ENCODE results near the gene KIFC1. TPM values are rescaled to one million over a fixed set of nuclear protein-coding genes. Genes with fewer than 3 reads are reported as not detected.
A peak's percentile ranks its signal among the peaks of the same experiment; 100 is the strongest.

Gene KIFC1
- total RNA-seq, 4 donors from 2014 or later: 0.64 to 1.4 TPM; not detected in 2

GRCh38 chr6:33416386-33417127 lies 24.9 kb downstream of the KIFC1 start:
- in situ Hi-C loops (cut with MboI; ENCODE audit: low sequenced_read_pairs in 4 of 4) (loop anchor here in 1 of 4 donors (25.0 kb wide), 1 partner anchor 454 kb away; the partner anchor contains the start of genes BRD2 and HLA-DMA), intact Hi-C loops (cut with DNase I; ENCODE audit: low total_unique reads) (loop anchor here (5.0 kb wide), 1 partner anchor 214 kb away; the partner anchor contains the start of genes HSD17B8, RXRB and SLC39A7)
- TF ChIP-seq CTCF (IDR thresholded peaks at IDR 0.05 in 4 of 5, conservative IDR thresholded peaks at IDR 0.05 in 1 of 5): no peak
- no peak for TF ChIP-seq POLR2A (IDR thresholded peaks at IDR 0.05)
- no peaks in the 10 kb centered on the region for H3K9me3 ChIP-seq
- DNase-seq (no peak), ATAC-seq (no peak)
- H3K27me3 ChIP-seq: no peaks in the 10 kb centered on the region
- H3K27ac ChIP-seq: peak overlapping the region; percentile 84 to 94 (median 88)
- H3K4me3 ChIP-seq: peak overlapping the region in 3 of 4 donors; percentile 62 to 74 (median 70)
- H3K36me3 ChIP-seq: peaks cover 3 to 45% of the 10 kb centered on the region in 2 donors
- peaks cover 29 to 30% of the 10 kb centered on the region in 2 donors for H3K4me1 ChIP-seq

GRCh38 chr6:33417128-33417902 lies 25.7 kb downstream of the KIFC1 start:
- in situ Hi-C loops (cut with MboI; ENCODE audit: low sequenced_read_pairs in 4 of 4): loop anchor here in 1 of 4 donors (25.0 kb wide), 1 partner anchor 455 kb away; the partner anchor contains the start of genes BRD2 and HLA-DMA
- H3K9me3 ChIP-seq: no peaks in the 10 kb centered on the region
- H3K36me3 ChIP-seq: peaks cover 3 to 42% of the 10 kb centered on the region in 2 donors
- no peak for DNase-seq
- ATAC-seq: no peak
- intact Hi-C loops (cut with DNase I; ENCODE audit: low total_unique reads): loop anchor here (5.0 kb wide), 1 partner anchor 215 kb away; the partner anchor contains the start of genes HSD17B8, RXRB and SLC39A7
- peaks cover 22 to 23% of the 10 kb centered on the region in 2 donors for H3K4me1 ChIP-seq
- H3K27ac ChIP-seq: peak overlapping the region; percentile 84 to 94 (median 88)
- no peaks in the 10 kb centered on the region for H3K27me3 ChIP-seq
- TF ChIP-seq POLR2A (IDR thresholded peaks at IDR 0.05) (no peak), CTCF (IDR thresholded peaks at IDR 0.05 in 4 of 5, conservative IDR thresholded peaks at IDR 0.05 in 1 of 5) (no peak)
- peak overlapping the region; percentile 62 to 74 (median 72) for H3K4me3 ChIP-seq

- H3K9me3 ChIP-seq: no peaks in the 10 kb centered on the region
- peak; percentile 100 for DNase-seq
- intact Hi-C loops (cut with DNase I; ENCODE audit: low total_unique reads) (loop anchor here (1.0 to 5.0 kb wide), 2 partner anchors 8 to 216 kb away; partner anchors contain the start of genes HSD17B8, RXRB and SLC39A7), in situ Hi-C loops (cut with MboI; ENCODE audit: low sequenced_read_pairs in 4 of 4) (loop anchor here in 1 of 4 donors (25.0 kb wide), 1 partner anchor 456 kb away; the partner anchor contains the start of genes BRD2 and HLA-DMA)
- peak within 1 kb of the TSS; percentile 62 to 74 (median 72) for H3K4me3 ChIP-seq
- ATAC-seq: peak; percentile 98
- peaks cover 20 to 22% of the 10 kb centered on the region in 2 donors for H3K4me1 ChIP-seq
- H3K36me3 ChIP-seq: peaks cover 0 to 34% of the 10 kb centered on the region in 2 donors
- H3K27me3 ChIP-seq: no peaks in the 10 kb centered on the region
- H3K27ac ChIP-seq: peak within 1 kb of the TSS; percentile 84 to 94 (median 88)
- peak; percentile 59 to 74 for TF ChIP-seq POLR2A (IDR thresholded peaks at IDR 0.05)
- peak in 4 of 5 experiments; percentile 30 to 45 (median 43) for TF ChIP-seq CTCF (IDR thresholded peaks at IDR 0.05 in 4 of 5, conservative IDR thresholded peaks at IDR 0.05 in 1 of 5)
Observed at GRCh38 chr6:33417903-33418689, 26.5 kb downstream of the KIFC1 start, which contains the start of gene CUTA. TSS of gene CUTA (minus strand) at chr6:33418107. CDS start at chr6:33418000, 107 bp downstream.

All from gastrocnemius medialis (tissue), 4 donors.